ENCODE results near the gene CCDC57.

- no peak for TF ChIP-seq EZH2phosphoT487 (IDR thresholded peaks at IDR 0.05; ENCODE audit: insufficient read depth, low read depth)
- no peak for TF ChIP-seq EZH2 (IDR thresholded peaks at IDR 0.05; ENCODE audit: insufficient read depth, poor library complexity, severe bottlenecking)
These were observed 6.7 kb downstream of the CCDC57 start for GRCh38 chr17:82205720-82206508.
